Body of pancreas (tissue), 4 donors: ENCODE data around the gene TSFM.

Source experiments
- CTCF ChIP-seq, 7 experiments: fragments of 450-650 bp in 4 of 7; fragments of 200-600 bp in 3 of 7; sonication (generic) in 3 of 7; IDR thresholded peaks; one replicate each; pipeline ENCODE4 v1.5.1; 2016 to 2019; ENCODE audit warnings: antibody characterized with exemption in 7 of 7
- POLR2A ChIP-seq, 3 donors: fragments of 450-650 bp; IDR thresholded peaks; one replicate each; pipeline ENCODE4 v1.6.1; 2016; ENCODE audit warnings: antibody characterized with exemption in 3 of 3, mild to moderate bottlenecking in 2 of 3

GRCh38 chr12:57803319-57803893 lies 20.8 kb downstream of the TSFM start:
- peak; percentile 67 to 81 (median 74) for TF ChIP-seq CTCF (IDR thresholded peaks at IDR 0.05)
- TF ChIP-seq POLR2A (IDR thresholded peaks at IDR 0.05): no peak
